ENCODE data around the gene GRID2. TPM values are rescaled to one million over a fixed set of nuclear protein-coding genes. Genes with fewer than 3 reads are reported as not detected.

The GRID2 gene
- total and polyA plus RNA-seq, 2 of the 13 experiments (the other 11 are each of a cell fraction or from before 2014, with no cell fraction given): not detected

DNA sequence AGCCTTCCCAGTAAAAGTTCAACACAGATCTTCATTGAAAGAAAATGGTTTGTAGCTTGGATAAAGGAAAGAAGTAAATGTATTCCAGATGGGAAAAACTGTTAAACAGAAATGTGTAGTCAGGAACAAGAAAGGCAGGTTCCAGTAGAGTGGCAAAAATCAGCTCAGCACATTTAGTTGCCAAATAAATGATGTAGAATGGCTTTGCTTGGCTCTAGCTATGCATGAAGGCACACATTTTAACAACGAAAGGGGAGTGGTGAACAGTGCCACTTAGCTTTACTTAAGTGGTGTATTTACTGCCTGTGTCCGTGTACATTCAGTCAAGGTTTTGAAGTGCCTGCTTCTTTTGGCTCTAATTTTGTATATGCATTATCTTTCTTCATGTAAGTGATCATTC is 880.3 kb downstream of the GRID2 start (continued):
- TF ChIP-seq, protein P1, sequence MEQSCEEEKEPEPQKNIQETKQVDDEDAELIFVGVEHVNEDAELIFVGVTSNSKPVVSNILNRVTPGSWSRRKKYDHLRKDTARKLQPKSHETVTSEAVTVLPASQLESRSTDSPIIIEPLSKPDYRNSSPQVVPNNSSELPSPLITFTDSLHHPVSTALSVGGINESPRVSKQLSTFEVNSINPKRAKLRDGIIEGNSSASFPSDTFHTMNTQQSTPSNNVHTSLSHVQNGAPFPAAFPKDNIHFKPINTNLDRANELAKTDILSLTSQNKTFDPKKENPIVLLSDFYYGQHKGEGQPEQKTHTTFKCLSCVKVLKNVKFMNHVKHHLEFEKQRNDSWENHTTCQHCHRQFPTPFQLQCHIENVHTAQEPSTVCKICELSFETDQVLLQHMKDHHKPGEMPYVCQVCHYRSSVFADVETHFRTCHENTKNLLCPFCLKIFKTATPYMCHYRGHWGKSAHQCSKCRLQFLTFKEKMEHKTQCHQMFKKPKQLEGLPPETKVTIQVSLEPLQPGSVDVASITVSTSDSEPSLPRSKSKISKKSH (CRISPR knock-in tag; IDR thresholded peaks at IDR 0.05; ENCODE audit: borderline replicate concordance): no peak
- TF ChIP-seq, protein P2, sequence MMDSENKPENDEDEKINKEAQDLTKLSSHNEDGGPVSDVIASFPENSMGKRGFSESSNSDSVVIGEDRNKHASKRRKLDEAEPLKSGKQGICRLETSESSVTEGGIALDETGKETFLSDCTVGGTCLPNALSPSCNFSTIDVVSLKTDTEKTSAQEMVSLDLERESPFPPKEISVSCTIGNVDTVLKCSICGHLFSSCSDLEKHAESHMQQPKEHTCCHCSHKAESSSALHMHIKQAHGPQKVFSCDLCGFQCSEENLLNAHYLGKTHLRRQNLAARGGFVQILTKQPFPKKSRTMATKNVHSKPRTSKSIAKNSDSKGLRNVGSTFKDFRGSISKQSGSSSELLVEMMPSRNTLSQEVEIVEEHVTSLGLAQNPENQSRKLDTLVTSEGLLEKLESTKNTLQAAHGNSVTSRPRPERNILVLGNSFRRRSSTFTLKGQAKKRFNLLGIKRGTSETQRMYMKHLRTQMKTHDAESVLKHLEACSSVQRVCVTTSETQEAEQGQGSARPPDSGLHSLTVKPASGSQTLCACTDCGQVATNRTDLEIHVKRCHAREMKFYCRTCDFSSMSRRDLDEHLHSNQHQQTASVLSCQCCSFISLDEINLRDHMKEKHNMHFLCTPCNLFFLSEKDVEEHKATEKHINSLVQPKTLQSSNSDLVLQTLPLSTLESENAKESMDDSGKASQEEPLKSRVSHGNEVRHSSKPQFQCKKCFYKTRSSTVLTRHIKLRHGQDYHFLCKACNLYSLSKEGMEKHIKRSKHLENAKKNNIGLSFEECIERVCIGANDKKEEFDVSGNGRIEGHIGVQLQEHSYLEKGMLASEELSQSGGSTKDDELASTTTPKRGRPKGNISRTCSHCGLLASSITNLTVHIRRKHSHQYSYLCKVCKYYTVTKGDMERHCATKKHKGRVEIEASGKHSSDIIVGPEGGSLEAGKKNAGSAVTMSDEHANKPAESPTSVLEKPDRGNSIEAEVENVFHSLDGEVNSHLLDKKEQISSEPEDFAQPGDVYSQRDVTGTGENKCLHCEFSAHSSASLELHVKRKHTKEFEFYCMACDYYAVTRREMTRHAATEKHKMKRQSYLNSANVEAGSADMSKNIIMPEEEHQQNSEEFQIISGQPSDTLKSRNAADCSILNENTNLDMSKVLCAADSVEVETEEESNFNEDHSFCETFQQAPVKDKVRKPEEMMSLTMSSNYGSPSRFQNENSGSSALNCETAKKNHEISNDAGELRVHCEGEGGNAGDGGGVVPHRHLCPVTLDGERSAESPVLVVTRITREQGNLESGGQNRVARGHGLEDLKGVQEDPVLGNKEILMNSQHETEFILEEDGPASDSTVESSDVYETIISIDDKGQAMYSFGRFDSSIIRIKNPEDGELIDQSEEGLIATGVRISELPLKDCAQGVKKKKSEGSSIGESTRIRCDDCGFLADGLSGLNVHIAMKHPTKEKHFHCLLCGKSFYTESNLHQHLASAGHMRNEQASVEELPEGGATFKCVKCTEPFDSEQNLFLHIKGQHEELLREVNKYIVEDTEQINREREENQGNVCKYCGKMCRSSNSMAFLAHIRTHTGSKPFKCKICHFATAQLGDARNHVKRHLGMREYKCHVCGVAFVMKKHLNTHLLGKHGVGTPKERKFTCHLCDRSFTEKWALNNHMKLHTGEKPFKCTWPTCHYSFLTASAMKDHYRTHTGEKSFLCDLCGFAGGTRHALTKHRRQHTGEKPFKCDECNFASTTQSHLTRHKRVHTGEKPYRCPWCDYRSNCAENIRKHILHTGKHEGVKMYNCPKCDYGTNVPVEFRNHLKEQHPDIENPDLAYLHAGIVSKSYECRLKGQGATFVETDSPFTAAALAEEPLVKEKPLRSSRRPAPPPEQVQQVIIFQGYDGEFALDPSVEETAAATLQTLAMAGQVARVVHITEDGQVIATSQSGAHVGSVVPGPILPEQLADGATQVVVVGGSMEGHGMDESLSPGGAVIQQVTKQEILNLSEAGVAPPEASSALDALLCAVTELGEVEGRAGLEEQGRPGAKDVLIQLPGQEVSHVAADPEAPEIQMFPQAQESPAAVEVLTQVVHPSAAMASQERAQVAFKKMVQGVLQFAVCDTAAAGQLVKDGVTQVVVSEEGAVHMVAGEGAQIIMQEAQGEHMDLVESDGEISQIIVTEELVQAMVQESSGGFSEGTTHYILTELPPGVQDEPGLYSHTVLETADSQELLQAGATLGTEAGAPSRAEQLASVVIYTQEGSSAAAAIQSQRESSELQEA (CRISPR knock-in tag; IDR thresholded peaks at IDR 0.05; ENCODE audit: not compliant biosample characterization): no peak
- no peak for TF ChIP-seq ARNT2 (CRISPR knock-in tag; IDR thresholded peaks at IDR 0.05; ENCODE audit: low read depth)

Data from HepG2 (cell line).